WTC11 (cell line): ENCODE data around the gene CERS4. TPM values are rescaled to one million over a fixed set of nuclear protein-coding genes. Genes with fewer than 3 reads are reported as not detected.

Experiments used
- ATAC-seq: fragments of 200-7000 bp; cut with Tn5 transposase; 2 replicates; pipeline ENCODE4 v1.10.0; 2021; ENCODE audit warnings: mild to moderate bottlenecking, moderate library complexity
- CTCF ChIA-PET: fragments of 300-600 bp; sonication (Branson Sonifier 250); formaldehyde crosslinking; loops from one replicate; lab custom pipeline; 2021; ENCODE audit warnings: antibody characterized with exemption; lab: Charles Lee
- POLR2A ChIA-PET: fragments of 350-600 bp; sonication (Branson Sonifier 250); formaldehyde crosslinking; loops from one replicate; lab custom pipeline; 2021; ENCODE audit warnings: antibody characterized with exemption; lab: Charles Lee
- DNase-seq: peaks from one replicate; pipeline ENCODE4 v3.0.0; 2021; ENCODE audit warnings: low spot score
- H3K27ac Mint-ChIP-seq: 2 replicates; pipeline ENCODE4 v1.8.0; 2021; ENCODE audit warnings: mixed read lengths
- H3K27me3 Mint-ChIP-seq: 2 replicates; pipeline ENCODE4 v1.8.0; 2021; ENCODE audit warnings: low read depth, mild to moderate bottlenecking, moderate library complexity, mixed read lengths
- H3K36me3 Mint-ChIP-seq: 2 replicates; pipeline ENCODE4 v1.8.0; 2021; ENCODE audit warnings: mixed read lengths
- H3K4me1 Mint-ChIP-seq: 2 replicates; pipeline ENCODE4 v1.8.0; 2022; ENCODE audit warnings: mixed read lengths
- H3K4me3 Mint-ChIP-seq: 2 replicates; pipeline ENCODE4 v1.8.0; 2021; ENCODE audit warnings: mild to moderate bottlenecking, moderate library complexity, mixed read lengths
- H3K9me3 Mint-ChIP-seq: 2 replicates; pipeline ENCODE4 v1.8.0; 2021; ENCODE audit warnings: mixed read lengths
- AFF4 ChIP-seq: sonication (generic); formaldehyde crosslinking; IDR thresholded peaks from 2 replicates; pipeline ENCODE4 v1.8.1; 2023; ENCODE audit warnings: mild to moderate bottlenecking, missing genetic modification reagents, borderline replicate concordance
- CDX4 ChIP-seq: fragments of 250-450 bp; sonication (Bioruptor Pico); IDR thresholded peaks from 2 replicates; pipeline ENCODE4 v1.9.0; 2021; ENCODE audit warnings: moderate library complexity, mild to moderate bottlenecking, inconsistent platforms, borderline replicate concordance
- CREB1 ChIP-seq: sonication (generic); formaldehyde crosslinking; IDR thresholded peaks from 2 replicates; pipeline ENCODE4 v1.8.0; 2023; ENCODE audit warnings: mild to moderate bottlenecking, missing genetic modification reagents
- CREM ChIP-seq: sonication (generic); formaldehyde crosslinking; IDR thresholded peaks from 2 replicates; pipeline ENCODE4 v1.8.1; 2022; ENCODE audit warnings: mild to moderate bottlenecking, missing genetic modification reagents, moderate library complexity
- E2F4 ChIP-seq: sonication (generic); formaldehyde crosslinking; IDR thresholded peaks from 2 replicates; pipeline ENCODE4 v1.8.1; 2022; ENCODE audit warnings: low read depth, mild to moderate bottlenecking, moderate library complexity, missing genetic modification reagents, borderline replicate concordance
- FOXK1 ChIP-seq: sonication (generic); formaldehyde crosslinking; IDR thresholded peaks from 2 replicates; pipeline ENCODE4 v1.8.0; 2022; ENCODE audit warnings: mild to moderate bottlenecking, moderate library complexity, missing genetic modification reagents
- GRHL2 ChIP-seq: fragments of 250-450 bp; sonication (Bioruptor Pico); IDR thresholded peaks from 2 replicates; pipeline ENCODE4 v1.8.0; 2022; ENCODE audit warnings: mild to moderate bottlenecking, moderate library complexity; ENCODE audit not compliant: insufficient replicate concordance, severe bottlenecking
- HMGA2 ChIP-seq: fragments of 250-450 bp; sonication (Bioruptor Pico); IDR thresholded peaks from 2 replicates; pipeline ENCODE4 v1.4.0; 2021; ENCODE audit warnings: mild to moderate bottlenecking, moderate library complexity
- KAT7 ChIP-seq: sonication (generic); formaldehyde crosslinking; IDR thresholded peaks from 2 replicates; pipeline ENCODE4 v1.8.1; 2023; ENCODE audit warnings: missing genetic modification reagents, mild to moderate bottlenecking, borderline replicate concordance
- MYBL2 ChIP-seq: sonication (generic); formaldehyde crosslinking; IDR thresholded peaks from 2 replicates; pipeline ENCODE4 v1.8.1; 2023; ENCODE audit warnings: mild to moderate bottlenecking, moderate library complexity, missing genetic modification reagents
- NFYB ChIP-seq: sonication (generic); formaldehyde crosslinking; conservative IDR thresholded peaks from 2 replicates; pipeline ENCODE4 v1.8.0; 2022; ENCODE audit warnings: low read depth, missing genetic modification reagents
- RORB ChIP-seq: fragments of 250-450 bp; sonication (Bioruptor Pico); IDR thresholded peaks from 2 replicates; pipeline ENCODE4 v1.9.0; 2021; ENCODE audit warnings: mild to moderate bottlenecking
- SMAD3 ChIP-seq: sonication (generic); formaldehyde crosslinking; IDR thresholded peaks from 2 replicates; pipeline ENCODE4 v1.8.0; 2022; ENCODE audit warnings: missing genetic modification reagents, mild to moderate bottlenecking, borderline replicate concordance
- TEAD1 ChIP-seq: sonication (generic); formaldehyde crosslinking; IDR thresholded peaks from 2 replicates; pipeline ENCODE4 v1.8.0; 2022; ENCODE audit warnings: mild to moderate bottlenecking, missing genetic modification reagents
- ZMAT4 ChIP-seq: fragments of 250-450 bp; sonication (Bioruptor Pico); IDR thresholded peaks from 2 replicates; pipeline ENCODE4 v1.9.0; 2021; ENCODE audit warnings: mild to moderate bottlenecking
- ZNF121 ChIP-seq: sonication (generic); formaldehyde crosslinking; IDR thresholded peaks from 2 replicates; pipeline ENCODE4 v1.8.0; 2023; ENCODE audit warnings: missing genetic modification reagents
- ZNF232 ChIP-seq: sonication (generic); formaldehyde crosslinking; IDR thresholded peaks from 2 replicates; pipeline ENCODE4 v1.8.0; 2022; ENCODE audit warnings: mild to moderate bottlenecking, missing genetic modification reagents
- ZNF263 ChIP-seq: sonication (generic); formaldehyde crosslinking; IDR thresholded peaks from 2 replicates; pipeline ENCODE4 v1.8.1; 2022; ENCODE audit warnings: low read depth, mild to moderate bottlenecking, moderate library complexity, missing genetic modification reagents
- ZNF423 ChIP-seq: fragments of 250-450 bp; sonication (Bioruptor Pico); IDR thresholded peaks from 2 replicates; pipeline ENCODE4 v2.1.2; 2022; ENCODE audit warnings: mild to moderate bottlenecking, moderate library complexity
- ZNF512 ChIP-seq: sonication (generic); formaldehyde crosslinking; IDR thresholded peaks from 2 replicates; pipeline ENCODE4 v1.8.1; 2022; ENCODE audit warnings: missing genetic modification reagents, borderline replicate concordance
- total RNA-seq: library from RNA; stranded (reverse); gene quantifications from 3 replicates; pipeline ENCODE4 v1.2.3, GENCODE V29; 2021
- TF ChIP-seq, protein P1 (sequence below): sonication (generic); formaldehyde crosslinking; IDR thresholded peaks from 2 replicates; pipeline ENCODE4 v1.8.0; 2022; ENCODE audit warnings: mild to moderate bottlenecking, missing genetic modification reagents

Gene CERS4
- total RNA-seq, 1 experiment from 2014 or later: 116 TPM

GRCh38 chr19:8259922-8260247, 50.7 kb downstream of the CERS4 start:
- Mint-ChIP-seq H3K36me3 (peaks cover 42% of the 10 kb centered on the region), H3K4me3 (no peak overlapping the region), H3K4me1 (peaks cover 10% of the 10 kb centered on the region), H3K27me3 (no peaks in the 10 kb centered on the region), H3K27ac (peak overlapping the region; percentile 20; the same call in 1 of the 2 replicates)
- ChIA-PET CTCF (interaction anchor here (1.2 kb wide), 1 partner anchor 105 kb away, joined by 4 read pairs; no protein-coding TSS in a partner anchor), POLR2A (interaction anchor here (0.6 kb wide), 1 partner anchor 53 kb away, joined by 5 read pairs; no protein-coding TSS in a partner anchor)
- ATAC-seq: no peak
- TF ChIP-seq AFF4 (CRISPR knock-in tag) (no peak), FOXK1 (no peak)
- TF ChIP-seq, all 79 proteins: peak for 0
- DNase-seq: no peak
- H3K9me3 Mint-ChIP-seq: no peaks in the 10 kb centered on the region

- H3K9me3 Mint-ChIP-seq: peaks cover 9% of the 10 kb centered on the region; the same call in 1 of the 2 replicates
- H3K27me3 Mint-ChIP-seq: no peaks in the 10 kb centered on the region; the same call in 1 of the 2 replicates
- H3K27ac Mint-ChIP-seq: no peak overlapping the region
- peaks cover 16% of the 10 kb centered on the region for H3K4me1 Mint-ChIP-seq
- TF ChIP-seq E2F4 (no peak), GRHL2 (no peak), RORB (CRISPR knock-in tag) (no peak), HMGA2 (CRISPR knock-in tag) (no peak), ZNF423 (CRISPR knock-in tag) (no peak), ZMAT4 (CRISPR knock-in tag) (no peak), NFYB (CRISPR knock-in tag) (no peak), KAT7 (no peak), ZNF121 (CRISPR knock-in tag) (no peak), SMAD3 (CRISPR knock-in tag) (no peak), MYBL2 (CRISPR knock-in tag) (no peak), ZNF263 (CRISPR knock-in tag) (no peak), CREM (CRISPR knock-in tag) (no peak), CDX4 (CRISPR knock-in tag) (no peak), TEAD1 (CRISPR knock-in tag) (no peak), CREB1 (CRISPR knock-in tag) (no peak), ZNF512 (no peak), ZNF232 (CRISPR knock-in tag) (no peak)
- TF ChIP-seq, protein P1, sequence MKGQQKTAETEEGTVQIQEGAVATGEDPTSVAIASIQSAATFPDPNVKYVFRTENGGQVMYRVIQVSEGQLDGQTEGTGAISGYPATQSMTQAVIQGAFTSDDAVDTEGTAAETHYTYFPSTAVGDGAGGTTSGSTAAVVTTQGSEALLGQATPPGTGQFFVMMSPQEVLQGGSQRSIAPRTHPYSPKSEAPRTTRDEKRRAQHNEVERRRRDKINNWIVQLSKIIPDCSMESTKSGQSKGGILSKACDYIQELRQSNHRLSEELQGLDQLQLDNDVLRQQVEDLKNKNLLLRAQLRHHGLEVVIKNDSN (CRISPR knock-in tag): no peak
- DNase-seq (no peak), ATAC-seq (no peak)
- ChIA-PET CTCF (interaction anchor here (0.6 kb wide), 2 partner anchors 291 to 318 kb away, joined by 3 read pairs; partner anchors contain the start of gene TIMM44), POLR2A (interaction anchor here (0.6 kb wide), 1 partner anchor 340 kb away, joined by 3 read pairs; no protein-coding TSS in a partner anchor)
- H3K4me3 Mint-ChIP-seq: no peak overlapping the region
- peaks cover 35% of the 10 kb centered on the region for H3K36me3 Mint-ChIP-seq
Measured at GRCh38 chr19:8261347-8261746, 52.2 kb downstream of the CERS4 start.
